ENCODE data around the gene MAD1L1. TPM values are rescaled to one million over a fixed set of nuclear protein-coding genes. Genes with fewer than 3 reads are reported as not detected.

MAD1L1 gene
- total and polyA plus RNA-seq, 8 donors = 12.8 to 469 (median 27.3) TPM

DNA sequence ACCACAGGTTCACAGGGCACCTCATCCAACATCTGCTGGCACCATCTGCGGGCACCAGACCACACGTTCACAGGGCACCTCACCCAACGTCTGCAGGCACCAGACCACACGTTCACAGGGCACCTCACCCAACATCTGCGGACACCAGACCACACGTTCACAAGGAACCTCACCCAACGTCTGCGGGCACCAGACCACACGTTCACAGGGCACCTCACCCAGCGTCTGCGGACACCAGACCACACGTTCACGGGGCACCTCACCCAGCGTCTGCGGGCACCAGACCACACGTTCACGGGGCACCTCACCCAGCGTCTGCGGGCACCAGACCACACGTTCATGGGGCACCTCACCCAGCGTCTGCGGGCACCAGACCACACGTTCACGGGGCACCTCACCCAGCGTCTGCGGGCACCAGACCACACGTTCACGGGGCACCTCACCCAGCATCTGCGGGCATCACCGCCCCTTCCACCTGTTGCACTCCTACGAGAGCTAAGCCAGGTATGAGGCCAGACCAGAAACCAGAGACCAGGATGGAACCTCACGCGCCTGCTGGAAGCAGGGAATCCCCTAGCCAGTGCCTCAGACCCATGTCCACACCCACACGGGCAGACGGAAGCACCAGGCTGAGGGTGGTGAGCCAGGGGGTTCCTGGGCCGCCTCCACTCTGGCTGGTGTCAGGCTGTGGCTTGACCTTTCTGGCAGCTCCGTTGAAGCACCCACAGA is 182.8 kb downstream of the MAD1L1 start:
- H3K27ac ChIP-seq = no peak overlapping the region
- TF ChIP-seq POLR2A (IDR thresholded peaks at IDR 0.05) (no peak), EP300 (IDR thresholded peaks at IDR 0.05) (no peak), POLR2AphosphoS5 (IDR thresholded peaks at IDR 0.05) (no peak)
- TF ChIP-seq, protein P1, sequence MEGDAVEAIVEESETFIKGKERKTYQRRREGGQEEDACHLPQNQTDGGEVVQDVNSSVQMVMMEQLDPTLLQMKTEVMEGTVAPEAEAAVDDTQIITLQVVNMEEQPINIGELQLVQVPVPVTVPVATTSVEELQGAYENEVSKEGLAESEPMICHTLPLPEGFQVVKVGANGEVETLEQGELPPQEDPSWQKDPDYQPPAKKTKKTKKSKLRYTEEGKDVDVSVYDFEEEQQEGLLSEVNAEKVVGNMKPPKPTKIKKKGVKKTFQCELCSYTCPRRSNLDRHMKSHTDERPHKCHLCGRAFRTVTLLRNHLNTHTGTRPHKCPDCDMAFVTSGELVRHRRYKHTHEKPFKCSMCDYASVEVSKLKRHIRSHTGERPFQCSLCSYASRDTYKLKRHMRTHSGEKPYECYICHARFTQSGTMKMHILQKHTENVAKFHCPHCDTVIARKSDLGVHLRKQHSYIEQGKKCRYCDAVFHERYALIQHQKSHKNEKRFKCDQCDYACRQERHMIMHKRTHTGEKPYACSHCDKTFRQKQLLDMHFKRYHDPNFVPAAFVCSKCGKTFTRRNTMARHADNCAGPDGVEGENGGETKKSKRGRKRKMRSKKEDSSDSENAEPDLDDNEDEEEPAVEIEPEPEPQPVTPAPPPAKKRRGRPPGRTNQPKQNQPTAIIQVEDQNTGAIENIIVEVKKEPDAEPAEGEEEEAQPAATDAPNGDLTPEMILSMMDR (IDR thresholded peaks at IDR 0.05) = no peak
- peaks cover 0 to 13% (median 6%) of the 10 kb centered on the region in 4 donors for H3K36me3 ChIP-seq
- 87 to 91% (median 90%) methylated on average over 28 to 37 of the region's 37 CpGs for WGBS, 5 donors
- no peaks in the 10 kb centered on the region for H3K27me3 ChIP-seq
- H3K4me3 ChIP-seq = no peak overlapping the region
- intact Hi-C loops (cut with DNase I; ENCODE audit: low total_unique reads) = no loop called here
- H3K9me3 ChIP-seq = no peaks in the 10 kb centered on the region
- no peak for DNase-seq
- peaks cover 0 to 12% (median 8%) of the 10 kb centered on the region in 4 donors for H3K4me1 ChIP-seq

DNA sequence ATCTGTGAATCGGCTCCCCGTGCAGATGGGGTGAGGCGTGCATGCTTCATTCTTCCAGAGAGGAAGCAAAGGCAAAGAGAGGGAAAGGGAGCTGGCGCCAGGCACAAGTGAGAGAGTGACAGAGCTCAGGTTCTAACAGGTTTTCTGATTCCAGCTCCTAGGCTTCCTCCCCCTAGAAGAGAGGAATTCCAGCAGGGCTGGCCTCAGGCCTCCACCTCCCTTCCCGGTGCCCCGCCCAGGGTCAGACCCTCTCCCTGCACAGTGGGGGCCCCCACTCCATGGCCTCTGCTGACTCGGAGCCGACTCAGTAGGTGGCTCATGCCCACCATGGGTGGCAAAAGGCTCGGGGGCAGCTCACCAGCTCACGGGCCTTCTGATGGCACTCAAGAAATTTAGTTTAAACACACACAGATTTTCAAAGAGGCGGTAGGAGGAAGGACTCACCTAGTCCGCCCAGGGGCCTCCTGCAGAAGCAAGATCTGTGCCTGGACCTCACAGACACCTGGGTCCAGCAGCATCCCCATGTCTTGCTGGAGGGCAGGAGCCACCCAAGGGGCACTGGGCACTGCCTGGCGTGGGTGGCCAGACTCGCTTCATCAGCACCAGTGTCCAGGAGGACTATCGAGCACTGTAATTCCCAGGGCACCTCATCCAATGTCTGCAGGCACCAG is 183.5 kb downstream of the MAD1L1 start:
- Histone ChIP-seq H3K36me3 (peaks cover 0 to 9% (median 4%) of the 10 kb centered on the region in 4 donors), H3K4me1 (peaks cover 0 to 12% (median 8%) of the 10 kb centered on the region in 4 donors), H3K4me3 (no peak overlapping the region), H3K9me3 (no peaks in the 10 kb centered on the region), H3K27me3 (no peaks in the 10 kb centered on the region), H3K27ac (no peak overlapping the region)
- no peak for DNase-seq
- intact Hi-C loops (cut with DNase I; ENCODE audit: low total_unique reads) = no loop called here
- 84 to 92% (median 89%) methylated on average over 11 to 15 of the region's 15 CpGs for WGBS, 5 donors
- TF ChIP-seq POLR2A (IDR thresholded peaks at IDR 0.05) (no peak), POLR2AphosphoS5 (IDR thresholded peaks at IDR 0.05) (no peak), EP300 (IDR thresholded peaks at IDR 0.05) (no peak)
- TF ChIP-seq, protein P1 (IDR thresholded peaks at IDR 0.05) = no peak

DNA sequence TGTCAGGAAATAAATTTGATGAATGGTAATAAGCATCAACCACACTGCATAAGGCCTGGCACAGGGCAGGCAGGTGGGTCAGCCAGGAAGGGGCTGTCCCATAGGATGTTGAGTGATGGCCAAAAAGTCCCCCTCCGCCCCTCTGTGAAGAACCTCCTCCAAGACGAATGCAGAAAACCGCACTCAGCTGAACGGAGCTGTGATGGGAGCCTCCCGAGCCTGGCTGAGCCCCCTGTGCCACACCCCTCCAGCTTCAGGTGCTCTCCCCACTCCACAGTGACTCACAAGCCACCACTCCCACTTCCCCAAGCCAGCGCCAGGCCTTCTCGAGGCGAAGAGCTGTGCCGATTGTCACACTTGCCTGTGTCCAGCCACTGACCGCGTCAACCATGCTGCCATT is 184.2 kb downstream of the MAD1L1 start:
- intact Hi-C loops (cut with DNase I; ENCODE audit: low total_unique reads) = no loop called here
- DNase-seq = no peak
- WGBS, 5 donors = 89 to 95% (median 92%) methylated on average over 11 of the region's 11 CpGs

DNA sequence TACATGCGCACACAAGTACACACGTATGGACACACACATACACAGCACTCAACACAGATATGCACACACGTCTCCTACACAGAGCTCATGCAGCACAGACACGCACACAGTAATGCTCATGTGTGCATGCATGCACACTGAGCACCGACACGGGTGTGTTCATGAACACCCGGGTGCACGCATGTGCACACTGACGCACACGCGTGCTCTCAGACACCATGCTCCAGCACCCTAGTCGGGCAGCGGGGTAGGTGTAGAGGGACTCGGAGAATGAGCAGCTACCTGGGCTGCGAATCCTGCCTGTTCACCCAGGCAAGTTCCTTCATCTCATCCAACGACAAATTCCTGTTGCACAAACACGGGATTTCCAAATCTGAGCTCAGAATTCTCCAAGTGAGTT is 184.7 kb downstream of the MAD1L1 start:
- H3K27ac ChIP-seq = no peak overlapping the region
- no peak overlapping the region for H3K4me3 ChIP-seq
- H3K27me3 ChIP-seq = no peaks in the 10 kb centered on the region
- no peak for DNase-seq
- TF ChIP-seq, protein P1 (IDR thresholded peaks at IDR 0.05) = no peak
- TF ChIP-seq EP300 (IDR thresholded peaks at IDR 0.05) = no peak
- no peak for TF ChIP-seq POLR2A (IDR thresholded peaks at IDR 0.05)
- TF ChIP-seq POLR2AphosphoS5 (IDR thresholded peaks at IDR 0.05) = no peak
- no peaks in the 10 kb centered on the region for H3K9me3 ChIP-seq
- intact Hi-C loops (cut with DNase I; ENCODE audit: low total_unique reads) = no loop called here
- peaks cover 0 to 12% (median 8%) of the 10 kb centered on the region in 4 donors for H3K4me1 ChIP-seq
- peaks cover 0 to 15% (median 6%) of the 10 kb centered on the region in 4 donors for H3K36me3 ChIP-seq
- WGBS, 5 donors = 96 to 97% (median 97%) methylated on average over 17 of the region's 17 CpGs

More for the DNA sequence above, 184.2 kb downstream of the MAD1L1 start:
- peaks cover 0 to 10% (median 4%) of the 10 kb centered on the region in 4 donors for H3K36me3 ChIP-seq
- no peak overlapping the region for H3K4me3 ChIP-seq
- no peak overlapping the region for H3K27ac ChIP-seq
- H3K27me3 ChIP-seq = no peaks in the 10 kb centered on the region
- no peaks in the 10 kb centered on the region for H3K9me3 ChIP-seq
- peaks cover 0 to 12% (median 8%) of the 10 kb centered on the region in 4 donors for H3K4me1 ChIP-seq
- no peak for TF ChIP-seq POLR2A (IDR thresholded peaks at IDR 0.05)
- TF ChIP-seq EP300 (IDR thresholded peaks at IDR 0.05) = no peak
- no peak for TF ChIP-seq POLR2AphosphoS5 (IDR thresholded peaks at IDR 0.05)
- TF ChIP-seq, protein P1 (IDR thresholded peaks at IDR 0.05) = no peak
